ENCODE results near the gene TEX35.

Gene TEX35

DNA sequence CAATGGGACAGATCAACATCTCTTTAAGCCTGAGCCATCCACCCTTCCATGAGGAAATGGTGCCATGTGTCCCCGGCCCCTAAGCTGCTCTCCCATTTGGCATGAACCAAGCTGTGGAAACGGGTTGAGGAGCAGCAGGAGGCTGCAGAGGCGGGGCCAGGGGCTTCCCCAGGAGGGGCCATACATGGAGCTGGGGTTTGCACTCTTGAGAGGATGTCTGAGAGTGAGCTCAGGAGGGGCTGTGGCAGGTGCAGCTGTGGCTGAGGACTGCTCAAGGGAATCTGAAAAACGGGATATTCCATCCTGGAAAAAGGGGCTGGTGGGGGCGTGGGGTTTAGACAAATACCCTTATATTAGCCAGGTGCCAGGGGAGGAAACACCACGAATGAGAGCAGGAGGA lies 9.1 kb upstream of the TEX35 start:
- no peak for DNase-seq (ENCODE audit: extremely low read depth, low read depth)
- TF ChIP-seq, protein P1, sequence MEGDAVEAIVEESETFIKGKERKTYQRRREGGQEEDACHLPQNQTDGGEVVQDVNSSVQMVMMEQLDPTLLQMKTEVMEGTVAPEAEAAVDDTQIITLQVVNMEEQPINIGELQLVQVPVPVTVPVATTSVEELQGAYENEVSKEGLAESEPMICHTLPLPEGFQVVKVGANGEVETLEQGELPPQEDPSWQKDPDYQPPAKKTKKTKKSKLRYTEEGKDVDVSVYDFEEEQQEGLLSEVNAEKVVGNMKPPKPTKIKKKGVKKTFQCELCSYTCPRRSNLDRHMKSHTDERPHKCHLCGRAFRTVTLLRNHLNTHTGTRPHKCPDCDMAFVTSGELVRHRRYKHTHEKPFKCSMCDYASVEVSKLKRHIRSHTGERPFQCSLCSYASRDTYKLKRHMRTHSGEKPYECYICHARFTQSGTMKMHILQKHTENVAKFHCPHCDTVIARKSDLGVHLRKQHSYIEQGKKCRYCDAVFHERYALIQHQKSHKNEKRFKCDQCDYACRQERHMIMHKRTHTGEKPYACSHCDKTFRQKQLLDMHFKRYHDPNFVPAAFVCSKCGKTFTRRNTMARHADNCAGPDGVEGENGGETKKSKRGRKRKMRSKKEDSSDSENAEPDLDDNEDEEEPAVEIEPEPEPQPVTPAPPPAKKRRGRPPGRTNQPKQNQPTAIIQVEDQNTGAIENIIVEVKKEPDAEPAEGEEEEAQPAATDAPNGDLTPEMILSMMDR (IDR thresholded peaks at IDR 0.05; ENCODE audit: low read depth, low read length) = no peak

GRCh38 chr1:178504286-178504685 lies 8.6 kb upstream of the TEX35 start:
- no peak for DNase-seq (ENCODE audit: extremely low read depth, low read depth)
- TF ChIP-seq, protein P1 (IDR thresholded peaks at IDR 0.05; ENCODE audit: low read depth, low read length) = no peak

- DNase-seq (ENCODE audit: extremely low read depth, low read depth) = no peak
- TF ChIP-seq, protein P1 (IDR thresholded peaks at IDR 0.05; ENCODE audit: low read depth, low read length) = no peak
Measured at GRCh38 chr1:178506177-178506576, 6.7 kb upstream of the TEX35 start.

DNA sequence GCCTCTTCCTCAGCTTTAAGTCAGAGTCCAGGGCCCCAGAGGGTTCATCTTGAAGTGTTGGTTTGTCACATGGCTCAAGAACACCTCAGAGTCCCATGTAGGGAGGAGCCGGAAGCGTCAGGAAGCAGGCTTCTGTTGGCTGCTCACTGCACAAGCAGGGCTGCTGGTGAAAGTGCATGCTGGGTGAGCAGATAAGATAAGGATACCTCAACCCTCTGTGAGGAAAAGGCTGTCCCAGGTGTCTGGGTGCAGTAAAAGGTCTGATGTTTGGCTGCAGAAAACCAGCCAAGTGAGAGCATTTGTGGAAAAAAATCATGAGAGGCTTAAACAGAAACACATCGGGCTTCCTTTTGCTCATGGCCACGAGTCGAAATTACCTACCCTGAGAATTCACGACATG lies 6.2 kb upstream of the TEX35 start:
- DNase-seq (ENCODE audit: extremely low read depth, low read depth) = no peak
- TF ChIP-seq, protein P1 (IDR thresholded peaks at IDR 0.05; ENCODE audit: low read depth, low read length) = no peak

DNA sequence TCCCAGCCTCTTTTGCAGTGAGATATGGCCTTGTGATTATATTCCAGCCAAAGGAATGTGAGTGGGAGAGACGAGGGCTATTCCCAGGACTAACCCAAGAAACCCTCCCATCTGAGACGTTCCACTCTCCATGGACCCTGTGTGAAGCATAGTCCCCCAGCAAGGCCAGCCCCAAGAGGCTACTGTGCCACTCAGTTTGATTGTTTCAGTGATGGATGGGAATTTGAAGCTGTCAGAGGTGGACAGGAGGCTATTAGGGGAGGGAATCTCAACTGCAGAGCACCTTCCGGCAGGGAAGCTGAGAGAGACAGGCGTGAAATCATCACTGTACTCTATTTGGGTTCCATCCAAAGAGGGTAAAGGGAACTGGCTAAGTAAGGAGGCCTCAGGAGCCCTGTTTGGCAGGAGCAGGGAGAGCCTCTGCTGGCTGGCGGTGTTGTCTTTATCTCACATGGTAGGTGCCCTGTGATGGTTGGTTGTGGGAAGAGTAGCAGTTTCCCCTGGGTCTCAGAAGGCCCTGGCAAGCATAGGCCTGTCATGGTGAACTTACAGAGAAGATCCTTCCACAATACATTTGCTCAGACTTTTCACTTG lies 3.4 kb upstream of the TEX35 start:
- DNase-seq (ENCODE audit: extremely low read depth, low read depth) = no peak
- TF ChIP-seq, protein P1 (IDR thresholded peaks at IDR 0.05; ENCODE audit: low read depth, low read length) = no peak

GRCh38 chr1:178510155-178510554 lies 2.8 kb upstream of the TEX35 start:
- TF ChIP-seq, protein P1 (IDR thresholded peaks at IDR 0.05; ENCODE audit: low read depth, low read length) = no peak

DNA sequence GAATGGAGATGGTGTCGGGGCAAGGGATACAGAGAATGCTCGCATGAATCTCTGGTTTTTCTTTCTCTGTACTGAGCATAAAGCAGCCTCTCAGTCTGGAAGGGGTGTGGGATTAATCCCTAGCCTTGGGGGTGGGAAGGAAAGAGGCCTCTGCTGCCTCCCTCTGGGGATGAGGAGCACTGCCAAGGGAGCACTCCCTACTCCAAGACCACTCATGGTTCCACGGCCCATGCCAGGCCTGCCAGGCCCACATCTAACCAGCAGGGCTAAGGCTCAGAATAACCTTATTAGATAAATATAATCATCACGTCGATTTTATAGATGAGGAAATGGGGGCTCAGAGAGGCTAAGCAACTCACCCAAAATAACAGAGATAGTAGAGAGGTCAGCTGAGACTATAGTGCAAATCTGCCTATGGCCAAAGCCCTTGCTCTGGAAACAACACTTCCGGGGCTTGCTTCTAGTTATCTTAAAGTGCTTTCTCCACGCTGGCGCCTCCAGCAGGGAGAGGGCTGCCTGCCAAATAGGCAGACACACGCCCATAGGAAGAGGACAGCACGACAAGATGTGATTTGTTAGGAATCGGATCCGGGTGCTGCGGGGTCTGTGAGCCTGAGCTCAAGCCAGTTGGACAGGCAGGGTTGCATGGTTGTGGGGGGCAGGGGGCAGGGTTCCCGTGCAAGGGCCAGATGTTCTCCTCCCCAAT lies 522 bp downstream of the TEX35 start:
- TF ChIP-seq, protein P1 (IDR thresholded peaks at IDR 0.05; ENCODE audit: low read depth, low read length) = peak; percentile 14
- peak; percentile 46 for DNase-seq (ENCODE audit: extremely low read depth, low read depth)

More at GRCh38 chr1:178510155-178510554, 2.8 kb upstream of the TEX35 start:
- no peak for DNase-seq (ENCODE audit: extremely low read depth, low read depth)

Data from AG09319 (cell line).